Right ventricle myocardium inferior (tissue), 1 donor: ENCODE data around the gene FNDC3B. TPM values are rescaled to one million over a fixed set of nuclear protein-coding genes. Genes with fewer than 3 reads are reported as not detected.

Experiments
- ATAC-seq: fragments of 200-7000 bp; cut with Tn5 transposase; one replicate; pipeline ENCODE4 v1.9.1; 2020; ENCODE audit warnings: mild to moderate bottlenecking, moderate library complexity
- DNase-seq: peaks from one replicate; pipeline ENCODE4 v3.0.0; 2021; ENCODE audit errors: missing footprints
- intact Hi-C: fragments of 100-400 bp; cut with DNase I; formaldehyde crosslinking; loops from one replicate; pipeline ENCODE4 v1.11.0; 2022
- total RNA-seq: library from RNA; stranded (reverse); fragmentation: NEBNext Ultra II Directional; extraction: Animal tissue kit (Norgen Biotek cat#: 25700); gene quantifications from one replicate; pipeline ENCODE4 v1.2.1, GENCODE V29; 2021
- donor health status: DM: no; HTN: yes; CAD: no; lungs with severe emphysema.

The FNDC3B gene
- total RNA-seq, 1 donor from 2014 or later, result 57.8 TPM

- no peak for DNase-seq
- intact Hi-C loops, result loop anchor here (10.0 kb wide), 1 partner anchor 475 kb away; no protein-coding TSS in a partner anchor
- no peak for ATAC-seq
Measured at GRCh38 chr3:172309741-172310427, 270.5 kb downstream of the FNDC3B start.

- intact Hi-C loops, result loop anchor here (10.0 kb wide), 1 partner anchor 476 kb away; no protein-coding TSS in a partner anchor
- ATAC-seq (no peak), DNase-seq (no peak)
Measured at GRCh38 chr3:172310428-172310760, 271.0 kb downstream of the FNDC3B start.

GRCh38 chr3:172311217-172311616 is 271.8 kb downstream of the FNDC3B start:
- ATAC-seq, result no peak
- DNase-seq, result no peak
- intact Hi-C loops, result loop anchor here (10.0 kb wide), 1 partner anchor 476 kb away; no protein-coding TSS in a partner anchor

- ATAC-seq (peak; percentile 63), DNase-seq (no peak)
- intact Hi-C loops, result loop anchor here (10.0 kb wide), 1 partner anchor 477 kb away; no protein-coding TSS in a partner anchor
Measured at GRCh38 chr3:172312001-172312400, 272.6 kb downstream of the FNDC3B start.

- intact Hi-C loops, result loop anchor here (10.0 kb wide), 1 partner anchor 478 kb away; no protein-coding TSS in a partner anchor
- no peak for ATAC-seq
- no peak for DNase-seq
Measured at GRCh38 chr3:172312711-172313110, 273.3 kb downstream of the FNDC3B start.

GRCh38 chr3:172313671-172314070 is 274.3 kb downstream of the FNDC3B start:
- intact Hi-C loops, result loop anchor here (10.0 kb wide), 1 partner anchor 479 kb away; no protein-coding TSS in a partner anchor
- DNase-seq (no peak), ATAC-seq (no peak)

GRCh38 chr3:172314591-172315160 is 275.3 kb downstream of the FNDC3B start:
- intact Hi-C loops, result loop anchor here (5.0 to 10.0 kb wide), 3 partner anchors 112 to 480 kb away; no protein-coding TSS in a partner anchor
- ATAC-seq (no peak), DNase-seq (no peak)

- DNase-seq, result no peak
- ATAC-seq, result no peak
- intact Hi-C loops, result loop anchor here (5.0 to 10.0 kb wide), 3 partner anchors 113 to 481 kb away; no protein-coding TSS in a partner anchor
Measured at GRCh38 chr3:172315401-172316091, 276.2 kb downstream of the FNDC3B start.

GRCh38 chr3:172316758-172317157 is 277.4 kb downstream of the FNDC3B start:
- ATAC-seq (no peak), DNase-seq (no peak)
- intact Hi-C loops, result loop anchor here (5.0 to 10.0 kb wide), 3 partner anchors 114 to 482 kb away; no protein-coding TSS in a partner anchor

- DNase-seq (no peak), ATAC-seq (no peak)
- intact Hi-C loops, result loop anchor here (5.0 to 10.0 kb wide), 3 partner anchors 115 to 483 kb away; no protein-coding TSS in a partner anchor
Measured at GRCh38 chr3:172317481-172317880, 278.1 kb downstream of the FNDC3B start.

- DNase-seq, result no peak
- intact Hi-C loops, result loop anchor here (5.0 to 10.0 kb wide), 3 partner anchors 116 to 483 kb away; no protein-coding TSS in a partner anchor
- ATAC-seq, result peak; percentile 72
Measured at GRCh38 chr3:172317984-172318383, 278.6 kb downstream of the FNDC3B start.

GRCh38 chr3:172319595-172319994 is 280.2 kb downstream of the FNDC3B start:
- intact Hi-C loops, result loop anchor here (5.0 to 10.0 kb wide), 3 partner anchors 117 to 485 kb away; no protein-coding TSS in a partner anchor
- peak; percentile 32 for ATAC-seq
- no peak for DNase-seq

GRCh38 chr3:172320468-172320867 is 281.1 kb downstream of the FNDC3B start:
- intact Hi-C loops, result no loop called here
- DNase-seq, result no peak
- no peak for ATAC-seq

- DNase-seq (no peak), ATAC-seq (no peak)
- intact Hi-C loops, result no loop called here
Measured at GRCh38 chr3:172321035-172321434, 281.7 kb downstream of the FNDC3B start.

- DNase-seq, result no peak
- intact Hi-C loops, result no loop called here
Measured at GRCh38 chr3:172323894-172324610, 284.7 kb downstream of the FNDC3B start.

GRCh38 chr3:172324611-172325203 is 285.3 kb downstream of the FNDC3B start:
- ATAC-seq, result peak; percentile 76
- intact Hi-C loops, result no loop called here
- DNase-seq, result peak; percentile 62

More at GRCh38 chr3:172323894-172324610, 284.7 kb downstream of the FNDC3B start:
- ATAC-seq, result peak; percentile 63

GRCh38 chr3:172325461-172325860 is 286.1 kb downstream of the FNDC3B start:
- DNase-seq (no peak), ATAC-seq (no peak)
- intact Hi-C loops, result no loop called here

GRCh38 chr3:172326993-172327392 is 287.6 kb downstream of the FNDC3B start:
- intact Hi-C loops, result no loop called here
- no peak for ATAC-seq
- DNase-seq, result no peak
